ENCODE measurements around the gene UST. TPM values are rescaled to one million over a fixed set of nuclear protein-coding genes. Genes with fewer than 3 reads are reported as not detected.

Gene UST
- total and polyA plus RNA-seq, 2 donors (not counting 1 experiment from before 2014, with no cell fraction given) = 7.3 to 16.9 TPM

GRCh38 chr6:148703900-148704299, 42.9 kb upstream of the UST start:
- ATAC-seq (ENCODE audit: low read depth) (no peak), DNase-seq (no peak)
- H3K27ac ChIP-seq (ENCODE audit: low read length in 2 of 2) = no peak overlapping the region
- H2AFZ ChIP-seq (ENCODE audit: insufficient read depth, low read depth, low read length, poor library complexity, severe bottlenecking) = no peak overlapping the region
- TF ChIP-seq CTCF (IDR thresholded peaks at IDR 0.05) (no peak), EZH2 (IDR thresholded peaks at IDR 0.05; ENCODE audit: borderline replicate concordance, insufficient read depth, low read depth, low read length, poor library complexity, severe bottlenecking) (no peak)
- Mint-ChIP-seq H3K27ac (no peak overlapping the region), H3K9me3 (ENCODE audit: insufficient read depth) (no peaks in the 10 kb centered on the region), H3K4me3 (no peak overlapping the region), H3K4me1 (peaks cover 23% of the 10 kb centered on the region), H3K27me3 (no peaks in the 10 kb centered on the region)
- no peak overlapping the region for H3K4me2 ChIP-seq (replicated peaks; ENCODE audit: low read depth, low read length, poor library complexity, severe bottlenecking)
- CTCF ChIA-PET = interaction anchor here (3.1 kb wide), 1 partner anchor 126 kb away, joined by 28 read pairs; no protein-coding TSS in a partner anchor
- H3K9me3 ChIP-seq (ENCODE audit: control extremely low read depth in 1 of 3, control insufficient read depth in 2 of 3, insufficient read depth in 1 of 3, low read length in 2 of 3) = no peaks in the 10 kb centered on the region
- H4K20me1 ChIP-seq (ENCODE audit: control insufficient read depth, insufficient read depth, low read length, poor library complexity, severe bottlenecking) = no peaks in the 10 kb centered on the region
- no peaks in the 10 kb centered on the region for H3K36me3 ChIP-seq (replicated peaks in 1 of 2; ENCODE audit: control extremely low read depth in 1 of 2, control insufficient read depth in 1 of 2, extremely low read depth in 1 of 2, insufficient read depth in 2 of 2, low read length in 1 of 2)
- H3K4me1 ChIP-seq (ENCODE audit: control insufficient read depth in 2 of 2, insufficient read depth in 2 of 2, low read length in 2 of 2) = peaks cover 13% of the 10 kb centered on the region in 2 donors
- H3K4me3 ChIP-seq (ENCODE audit: control extremely low read depth in 1 of 5, extremely low read depth in 1 of 5, insufficient read depth in 1 of 5, low read depth in 2 of 5, low read length in 4 of 5) = no peak overlapping the region
- intact Hi-C loops (cut with micrococcal nuclease) = loop anchor here (10.0 kb wide), 1 partner anchor 59 kb away; no protein-coding TSS in a partner anchor
- POLR2A ChIA-PET = no interaction called here
- no CpG with 5 or more reads among the region's 2 CpGs for WGBS (ENCODE audit: insufficient coverage)
- no peak overlapping the region for H3K9ac ChIP-seq (ENCODE audit: low read length)
- H3K79me2 ChIP-seq (ENCODE audit: control insufficient read depth, insufficient read depth, low read length) = no peaks in the 10 kb centered on the region
- H3K27me3 ChIP-seq (replicated peaks in 1 of 4; ENCODE audit: control extremely low read depth in 1 of 4, control insufficient read depth in 3 of 4, insufficient read depth in 4 of 4, low read length in 3 of 4) = no peaks in the 10 kb centered on the region

- no peaks in the 10 kb centered on the region for H3K79me2 ChIP-seq (ENCODE audit: control insufficient read depth, insufficient read depth, low read length)
- peaks cover 13% of the 10 kb centered on the region in 2 donors for H3K4me1 ChIP-seq (ENCODE audit: control insufficient read depth in 2 of 2, insufficient read depth in 2 of 2, low read length in 2 of 2)
- H4K20me1 ChIP-seq (ENCODE audit: control insufficient read depth, insufficient read depth, low read length, poor library complexity, severe bottlenecking) = no peaks in the 10 kb centered on the region
- no peak overlapping the region for H3K9ac ChIP-seq (ENCODE audit: low read length)
- ChIA-PET CTCF (interaction anchor here (3.1 kb wide), 1 partner anchor 127 kb away, joined by 28 read pairs; no protein-coding TSS in a partner anchor), POLR2A (no interaction called here)
- intact Hi-C loops (cut with micrococcal nuclease) = loop anchor here (10.0 kb wide), 1 partner anchor 60 kb away; no protein-coding TSS in a partner anchor
- H3K36me3 ChIP-seq (replicated peaks in 1 of 2; ENCODE audit: control extremely low read depth in 1 of 2, control insufficient read depth in 1 of 2, extremely low read depth in 1 of 2, insufficient read depth in 2 of 2, low read length in 1 of 2) = no peaks in the 10 kb centered on the region
- no peak overlapping the region for H3K4me3 ChIP-seq (ENCODE audit: control extremely low read depth in 1 of 5, extremely low read depth in 1 of 5, insufficient read depth in 1 of 5, low read depth in 2 of 5, low read length in 4 of 5)
- no peaks in the 10 kb centered on the region for H3K27me3 ChIP-seq (replicated peaks in 1 of 4; ENCODE audit: control extremely low read depth in 1 of 4, control insufficient read depth in 3 of 4, insufficient read depth in 4 of 4, low read length in 3 of 4)
- H3K27me3 Mint-ChIP-seq = no peaks in the 10 kb centered on the region
- H3K9me3 Mint-ChIP-seq (ENCODE audit: insufficient read depth) = no peaks in the 10 kb centered on the region
- H3K27ac ChIP-seq (ENCODE audit: low read length in 2 of 2) = no peak overlapping the region
- DNase-seq = no peak
- peaks cover 19% of the 10 kb centered on the region for H3K4me1 Mint-ChIP-seq
- no peak overlapping the region for H3K4me2 ChIP-seq (replicated peaks; ENCODE audit: low read depth, low read length, poor library complexity, severe bottlenecking)
- no peaks in the 10 kb centered on the region for H3K9me3 ChIP-seq (ENCODE audit: control extremely low read depth in 1 of 3, control insufficient read depth in 2 of 3, insufficient read depth in 1 of 3, low read length in 2 of 3)
- no peak for ATAC-seq (ENCODE audit: low read depth)
- TF ChIP-seq CTCF (IDR thresholded peaks at IDR 0.05) = no peak
- no peak for TF ChIP-seq EZH2 (IDR thresholded peaks at IDR 0.05; ENCODE audit: borderline replicate concordance, insufficient read depth, low read depth, low read length, poor library complexity, severe bottlenecking)
- H3K27ac Mint-ChIP-seq = no peak overlapping the region
- no peak overlapping the region for H3K4me3 Mint-ChIP-seq
- 65% methylated on average over 7 of the region's 7 CpGs for WGBS (ENCODE audit: insufficient coverage)
- no peak overlapping the region for H2AFZ ChIP-seq (ENCODE audit: insufficient read depth, low read depth, low read length, poor library complexity, severe bottlenecking)
Observed at GRCh38 chr6:148704400-148705246, 42.2 kb upstream of the UST start.
